Esophagus muscularis mucosa (tissue), 4 donors: ENCODE results near the gene CXorf49. TPM values are rescaled to one million over a fixed set of nuclear protein-coding genes. Genes with fewer than 3 reads are reported as not detected.
A peak's percentile ranks its signal among the peaks of the same experiment; 100 is the strongest.
"Not testable (repeated sequence)": the region's sequence is repeated elsewhere in the genome, so short reads cannot be mapped to it uniquely, and the experiment has no call there.

Source experiments
- DNase-seq: peaks from one replicate; pipeline ENCODE4 v3.0.0-alpha.2; 2017; ENCODE audit errors: extremely low spot score
- H3K27ac ChIP-seq, 4 donors: fragments of 200-600 bp; sonication (generic); replicated peaks in 1 of 4; 1 replicate in 3 of 4; 2 replicates in 1 of 4; pipeline ENCODE4 v1.5.1; 2016 to 2019; ENCODE audit warnings: mild to moderate bottlenecking in 1 of 4
- H3K27me3 ChIP-seq, 4 donors: fragments of 200-600 bp; sonication (generic); one replicate each; pipeline versions ENCODE4 v1.5.1 to v1.6.0; 2016 to 2019
- H3K36me3 ChIP-seq, 4 donors: fragments of 200-600 bp; sonication (generic); one replicate each; pipeline ENCODE4 v1.5.1; 2016 to 2019
- H3K4me1 ChIP-seq, 4 donors: fragments of 200-600 bp; sonication (generic); one replicate each; pipeline ENCODE4 v1.5.1; 2016 to 2019
- H3K4me3 ChIP-seq, 4 donors: fragments of 200-600 bp; sonication (generic); 1 replicate in 2 of 4; 2 replicates in 2 of 4; pipeline ENCODE4 v1.5.1; 2016 to 2019; ENCODE audit warnings: mild to moderate bottlenecking in 4 of 4, moderate library complexity in 1 of 4
- H3K9me3 ChIP-seq, 4 donors: fragments of 200-600 bp; sonication (generic); 1 replicate in 3 of 4; 2 replicates in 1 of 4; pipeline ENCODE4 v1.5.1; 2016 to 2019
- CTCF ChIP-seq, 3 experiments: fragments of 200-600 bp in 2 of 3; fragments of 450-650 bp in 1 of 3; sonication (generic) in 2 of 3; IDR thresholded peaks; one replicate each; pipeline ENCODE4 v1.5.1; 2017 to 2019; ENCODE audit warnings: antibody characterized with exemption in 3 of 3, mild to moderate bottlenecking in 2 of 3, moderate library complexity in 1 of 3
- EP300 ChIP-seq: sonication (generic); formaldehyde crosslinking; IDR thresholded peaks from one replicate; pipeline ENCODE4 v1.6.1; 2017; ENCODE audit warnings: antibody characterized with exemption
- POLR2A ChIP-seq: fragments of 450-650 bp; IDR thresholded peaks from one replicate; pipeline ENCODE4 v1.6.1; 2017; ENCODE audit warnings: antibody characterized with exemption, moderate library complexity, mild to moderate bottlenecking, low read depth
- POLR2AphosphoS5 ChIP-seq, 2 donors: sonication (generic); formaldehyde crosslinking; IDR thresholded peaks; one replicate each; pipeline ENCODE4 v1.6.1; 2017; ENCODE audit warnings: antibody characterized with exemption in 2 of 2
- WGBS: methylation state at CpG from one replicate; pipeline ENCODE4 v1.1.5; 2018; 5-methylcytosine and 5-hydroxymethylcytosine counted together
- intact Hi-C: fragments of 100-400 bp; cut with DNase I; formaldehyde crosslinking; loops from one replicate; pipeline ENCODE4 v1.15.1; 2023
- total RNA-seq, 4 donors: library from RNA; depleted of rRNA; stranded (reverse); fragments of >200 nt; gene quantifications; one replicate each; pipeline versions ENCODE4 v1.1.0 to v1.2.1, GENCODE V29; 2016

The CXorf49 gene
- total RNA-seq, 4 donors from 2014 or later = not detected

- 87% methylated on average over 11 of the region's 11 CpGs for WGBS
- Histone ChIP-seq H3K36me3 (no peaks in the 10 kb centered on the region), H3K4me1 (no peaks in the 10 kb centered on the region), H3K9me3 (no peaks in the 10 kb centered on the region), H3K27me3 (no peaks in the 10 kb centered on the region), H3K27ac (no peak overlapping the region), H3K4me3 (no peak overlapping the region)
- DNase-seq = no peak
- TF ChIP-seq POLR2A (no peak), CTCF (IDR thresholded peaks at IDR 0.05) (no peak)
- intact Hi-C loops = no loop called here
Observed at GRCh38 chrX:71671938-71672337, 46.1 kb downstream of the CXorf49 start.

GRCh38 chrX:71671043-71671780 is 46.9 kb downstream of the CXorf49 start:
- intact Hi-C loops = no loop called here
- Histone ChIP-seq H3K9me3 (no peaks in the 10 kb centered on the region), H3K36me3 (no peaks in the 10 kb centered on the region), H3K27me3 (no peaks in the 10 kb centered on the region), H3K27ac (no peak overlapping the region), H3K4me1 (no peaks in the 10 kb centered on the region), H3K4me3 (no peak overlapping the region)
- DNase-seq = no peak
- TF ChIP-seq POLR2AphosphoS5 (IDR thresholded peaks at IDR 0.05) (no peak), CTCF (IDR thresholded peaks at IDR 0.05) (no peak), EP300 (no peak), POLR2A (no peak)
- WGBS = 71% methylated on average over 12 of the region's 12 CpGs

GRCh38 chrX:71669947-71670346 is 48.1 kb downstream of the CXorf49 start:
- H3K36me3 ChIP-seq, H3K9me3 ChIP-seq, H3K4me1 ChIP-seq, H3K27ac ChIP-seq, intact Hi-C loops, H3K4me3 ChIP-seq, DNase-seq, H3K27me3 ChIP-seq: not testable (repeated sequence)
- 43% methylated on average over 9 of the region's 10 CpGs for WGBS
- TF ChIP-seq CTCF (IDR thresholded peaks at IDR 0.05) = peak in 2 of 3 experiments; percentile 18 to 36

- no peaks in the 10 kb centered on the region for H3K36me3 ChIP-seq
- no peak for TF ChIP-seq POLR2A
- TF ChIP-seq CTCF (IDR thresholded peaks at IDR 0.05) = no peak
- no peak for TF ChIP-seq EP300
- TF ChIP-seq POLR2AphosphoS5 (IDR thresholded peaks at IDR 0.05) = no peak
- H3K27ac ChIP-seq = no peak overlapping the region
- 84% methylated on average over 11 of the region's 13 CpGs for WGBS
- no peaks in the 10 kb centered on the region for H3K4me1 ChIP-seq
- no peak overlapping the region for H3K4me3 ChIP-seq
- no peaks in the 10 kb centered on the region for H3K9me3 ChIP-seq
- H3K27me3 ChIP-seq = no peaks in the 10 kb centered on the region
- no peak for DNase-seq
- intact Hi-C loops = no loop called here
Observed at GRCh38 chrX:71669492-71669891, 48.6 kb downstream of the CXorf49 start.

GRCh38 chrX:71668248-71668595 is 49.9 kb downstream of the CXorf49 start:
- no peak for DNase-seq
- Histone ChIP-seq H3K4me3 (no peak overlapping the region), H3K36me3 (no peaks in the 10 kb centered on the region), H3K4me1 (no peaks in the 10 kb centered on the region), H3K27ac (no peak overlapping the region), H3K27me3 (no peaks in the 10 kb centered on the region), H3K9me3 (no peaks in the 10 kb centered on the region)
- intact Hi-C loops = no loop called here
- TF ChIP-seq POLR2AphosphoS5 (IDR thresholded peaks at IDR 0.05) (no peak), CTCF (IDR thresholded peaks at IDR 0.05) (no peak), EP300 (no peak), POLR2A (no peak)
- WGBS = 88% methylated on average over 16 of the region's 16 CpGs
